PC-9 (cell line): ENCODE data around the gene SP140L. TPM values are rescaled to one million over a fixed set of nuclear protein-coding genes. Genes with fewer than 3 reads are reported as not detected.

Experiments
- BruUV-seq: library from RNA; stranded (reverse); fragments of 400-500 nt; replicated peaks from 2 replicates; lab custom pipeline; 2021; lab: Mats Ljungman, UMichigan
- CTCF ChIA-PET: fragments of 300-600 bp; sonication (Branson Sonifier 250); formaldehyde crosslinking; loops from one replicate; lab custom pipeline; 2022; ENCODE audit warnings: antibody characterized with exemption; lab: Charles Lee
- POLR2A ChIA-PET: fragments of 300-600 bp; sonication (Branson Sonifier 250); formaldehyde crosslinking; loops from one replicate; lab custom pipeline; 2022; ENCODE audit warnings: antibody characterized with exemption; ENCODE audit not compliant: unreplicated experiment; lab: Charles Lee
- DNase-seq, 2 experiments: peaks; one replicate each; pipeline versions ENCODE4 v3.0.0 to v3.0.0-alpha.2; 2015 to 2022; ENCODE audit warnings: mixed read lengths in 1 of 2
- H2AFZ ChIP-seq: fragments of 200-600 bp; sonication (generic); 2 replicates; pipeline ENCODE4 v1.8.1; 2017; ENCODE audit warnings: antibody characterized with exemption
- H3F3A ChIP-seq: fragments of 200-600 bp; sonication (generic); 2 replicates; pipeline ENCODE4 v1.8.1; 2017; ENCODE audit warnings: antibody characterized with exemption, mild to moderate bottlenecking, low read depth; ENCODE audit not compliant: insufficient read depth
- H3K27ac ChIP-seq: fragments of 200-600 bp; sonication (generic); 2 replicates; pipeline ENCODE4 v1.6.1; 2016; ENCODE audit warnings: mixed run types
- H3K27me3 ChIP-seq: fragments of 200-600 bp; sonication (generic); 2 replicates; pipeline ENCODE4 v1.6.1; 2016; ENCODE audit warnings: low read depth, mixed run types; ENCODE audit not compliant: insufficient read depth
- H3K36me3 ChIP-seq: fragments of 200-600 bp; sonication (generic); 2 replicates; pipeline ENCODE4 v1.6.1; 2016; ENCODE audit warnings: low read depth, mixed run types
- H3K4me1 ChIP-seq: fragments of 200-600 bp; sonication (generic); replicated peaks from 2 replicates; pipeline ENCODE4 v1.6.1; 2016; ENCODE audit warnings: mixed run types; ENCODE audit not compliant: insufficient read depth
- H3K4me2 ChIP-seq: fragments of 200-600 bp; sonication (generic); 2 replicates; pipeline ENCODE4 v1.6.1; 2017; ENCODE audit warnings: mixed run types
- H3K4me3 ChIP-seq: fragments of 200-600 bp; sonication (generic); 2 replicates; pipeline ENCODE4 v1.6.1; 2016; ENCODE audit warnings: mixed run types
- H3K79me2 ChIP-seq: fragments of 200-600 bp; sonication (generic); 2 replicates; pipeline ENCODE4 v1.6.1; 2017; ENCODE audit warnings: low read depth, mixed run types
- H3K9me2 ChIP-seq: fragments of 200-600 bp; sonication (generic); 2 replicates; pipeline ENCODE4 v1.8.1; 2017; ENCODE audit warnings: mild to moderate bottlenecking; ENCODE audit not compliant: insufficient read depth
- H3K9me3 ChIP-seq: fragments of 200-600 bp; sonication (generic); 2 replicates; pipeline ENCODE4 v1.8.1; 2016; ENCODE audit warnings: low read depth; ENCODE audit not compliant: insufficient read depth
- H4K20me1 ChIP-seq: fragments of 200-600 bp; sonication (generic); 2 replicates; pipeline ENCODE4 v1.8.1; 2017; ENCODE audit not compliant: insufficient read depth
- CTCF ChIP-seq: fragments of 200-600 bp; sonication (generic); conservative IDR thresholded peaks from 2 replicates; pipeline ENCODE4 v1.6.1; 2017; ENCODE audit warnings: mixed run types, antibody characterized with exemption, mild to moderate bottlenecking, moderate library complexity
- EZH2 ChIP-seq: fragments of 200-600 bp; sonication (generic); IDR thresholded peaks from 2 replicates; pipeline ENCODE4 v1.8.0; 2017; ENCODE audit warnings: antibody characterized with exemption, low read depth
- intact Hi-C: fragments of 100-400 bp; cut with micrococcal nuclease; formaldehyde crosslinking; loops from one replicate; pipeline ENCODE4 v1.10.0; 2022; ENCODE audit not compliant: unreplicated experiment
- total RNA-seq: library from RNA; stranded (reverse); gene quantifications from 2 replicates; pipeline ENCODE4 v1.2.3, GENCODE V29; 2021

Gene SP140L
- total RNA-seq, 1 experiment from 2014 or later: 23.6 TPM

- no peak overlapping the region for H2AFZ ChIP-seq
- H3K4me2 ChIP-seq: no peak overlapping the region
- no peak overlapping the region for H3K4me3 ChIP-seq
- H3K9me2 ChIP-seq: no peaks in the 10 kb centered on the region
- POLR2A ChIA-PET: no interaction called here
- no peaks in the 10 kb centered on the region for H3K27me3 ChIP-seq
- no TSS peak for BruUV-seq
- no peaks in the 10 kb centered on the region for H3K9me3 ChIP-seq
- H3F3A ChIP-seq: no peaks in the 10 kb centered on the region
- no peak for DNase-seq
- H3K36me3 ChIP-seq: no peaks in the 10 kb centered on the region
- H3K79me2 ChIP-seq: no peaks in the 10 kb centered on the region
- CTCF ChIA-PET: no interaction called here
- no peaks in the 10 kb centered on the region for H4K20me1 ChIP-seq
- no peaks in the 10 kb centered on the region for H3K4me1 ChIP-seq
- TF ChIP-seq EZH2: no peak
- no peak for TF ChIP-seq CTCF
- intact Hi-C loops: no loop called here
- no peak overlapping the region for H3K27ac ChIP-seq
Observed at GRCh38 chr2:230295192-230295591, 31.8 kb upstream of the SP140L start.

GRCh38 chr2:230296917-230297316, 30.1 kb upstream of the SP140L start:
- Histone ChIP-seq H3K79me2 (no peaks in the 10 kb centered on the region), H4K20me1 (no peaks in the 10 kb centered on the region), H3K27ac (no peak overlapping the region), H2AFZ (no peak overlapping the region), H3K9me3 (no peaks in the 10 kb centered on the region), H3K4me2 (no peak overlapping the region), H3K4me3 (no peak overlapping the region), H3K36me3 (no peaks in the 10 kb centered on the region), H3F3A (no peaks in the 10 kb centered on the region), H3K9me2 (no peaks in the 10 kb centered on the region), H3K27me3 (no peaks in the 10 kb centered on the region), H3K4me1 (no peaks in the 10 kb centered on the region)
- BruUV-seq: no TSS peak
- no peak for DNase-seq
- intact Hi-C loops: no loop called here
- POLR2A ChIA-PET: no interaction called here
- TF ChIP-seq CTCF (no peak), EZH2 (no peak)
- CTCF ChIA-PET: no interaction called here

GRCh38 chr2:230299618-230300017, 27.4 kb upstream of the SP140L start:
- Histone ChIP-seq H2AFZ (no peak overlapping the region), H3K79me2 (no peaks in the 10 kb centered on the region), H3K27me3 (no peaks in the 10 kb centered on the region), H3K36me3 (no peaks in the 10 kb centered on the region), H3K9me2 (no peaks in the 10 kb centered on the region), H3K4me3 (no peak overlapping the region), H3K9me3 (0 out of 2 replicates have a peak, but pooled peaks cover 4% of the 10 kb centered on the region), H3F3A (no peaks in the 10 kb centered on the region), H3K27ac (no peak overlapping the region), H4K20me1 (no peaks in the 10 kb centered on the region), H3K4me1 (no peaks in the 10 kb centered on the region), H3K4me2 (no peak overlapping the region)
- no peak for DNase-seq
- intact Hi-C loops: no loop called here
- ChIA-PET CTCF (no interaction called here), POLR2A (no interaction called here)
- no peak for TF ChIP-seq EZH2
- TF ChIP-seq CTCF: no peak
- no TSS peak for BruUV-seq
